Right lobe of liver (tissue), 4 donors: ENCODE measurements around the gene THADA.

Source experiments
- CTCF ChIP-seq, 4 donors: fragments of 200-600 bp in 3 of 4; fragments of 450-650 bp in 1 of 4; IDR thresholded peaks; one replicate each; pipeline versions ENCODE4 v1.5.1 to v1.8.0; 2016 to 2022; ENCODE audit warnings: antibody characterized with exemption in 4 of 4, mild to moderate bottlenecking in 2 of 4
- POLR2A ChIP-seq: fragments of 450-650 bp; IDR thresholded peaks from one replicate; pipeline ENCODE4 v1.6.1; 2017; ENCODE audit warnings: antibody characterized with exemption, mild to moderate bottlenecking
- donor health status: DM: no; HTN: no; CAD: no.
- donor health status: DM: no; HTN: no; CAD: no.
- donor health status: DM: no; HTN: yes; CAD: no.

GRCh38 chr2:43407935-43408334 lies 187.9 kb downstream of the THADA start:
- no peak for TF ChIP-seq POLR2A
- TF ChIP-seq CTCF (IDR thresholded peaks at IDR 0.05) = no peak
